Measurements from ENCODE around the gene RHOXF2. TPM values are rescaled to one million over a fixed set of nuclear protein-coding genes. Genes with fewer than 3 reads are reported as not detected.
"Not testable (repeated sequence)": the region's sequence is repeated elsewhere in the genome, so short reads cannot be mapped to it uniquely, and the experiment has no call there.

The RHOXF2 gene
- total RNA-seq, 4 donors from 2014 or later: not detected

DNA sequence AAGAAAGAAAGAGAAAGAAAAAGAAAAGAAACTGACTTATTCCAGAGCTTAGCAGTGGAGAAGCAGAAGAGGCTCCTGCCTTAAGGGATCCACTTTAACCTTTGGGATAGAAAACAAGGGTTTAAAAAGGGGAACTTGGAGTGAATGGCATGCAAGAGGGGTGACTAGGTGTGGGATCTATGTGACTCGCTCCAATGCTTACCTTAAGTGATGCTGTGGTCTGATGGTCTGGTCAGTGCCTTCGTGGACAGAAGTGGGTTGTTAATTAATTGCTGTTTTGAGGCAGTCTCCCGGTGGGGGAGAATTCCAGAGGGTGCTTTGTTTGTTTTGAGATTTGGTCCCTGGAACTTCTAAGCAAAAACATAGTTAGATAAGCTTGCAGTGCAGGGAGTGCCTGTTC, 21.6 kb upstream of the RHOXF2 start:
- ATAC-seq (ENCODE audit: low FRiP score): no peak
- no peak for DNase-seq (ENCODE audit: low spot score)
- TF ChIP-seq, protein P1, sequence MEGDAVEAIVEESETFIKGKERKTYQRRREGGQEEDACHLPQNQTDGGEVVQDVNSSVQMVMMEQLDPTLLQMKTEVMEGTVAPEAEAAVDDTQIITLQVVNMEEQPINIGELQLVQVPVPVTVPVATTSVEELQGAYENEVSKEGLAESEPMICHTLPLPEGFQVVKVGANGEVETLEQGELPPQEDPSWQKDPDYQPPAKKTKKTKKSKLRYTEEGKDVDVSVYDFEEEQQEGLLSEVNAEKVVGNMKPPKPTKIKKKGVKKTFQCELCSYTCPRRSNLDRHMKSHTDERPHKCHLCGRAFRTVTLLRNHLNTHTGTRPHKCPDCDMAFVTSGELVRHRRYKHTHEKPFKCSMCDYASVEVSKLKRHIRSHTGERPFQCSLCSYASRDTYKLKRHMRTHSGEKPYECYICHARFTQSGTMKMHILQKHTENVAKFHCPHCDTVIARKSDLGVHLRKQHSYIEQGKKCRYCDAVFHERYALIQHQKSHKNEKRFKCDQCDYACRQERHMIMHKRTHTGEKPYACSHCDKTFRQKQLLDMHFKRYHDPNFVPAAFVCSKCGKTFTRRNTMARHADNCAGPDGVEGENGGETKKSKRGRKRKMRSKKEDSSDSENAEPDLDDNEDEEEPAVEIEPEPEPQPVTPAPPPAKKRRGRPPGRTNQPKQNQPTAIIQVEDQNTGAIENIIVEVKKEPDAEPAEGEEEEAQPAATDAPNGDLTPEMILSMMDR (IDR thresholded peaks at IDR 0.05): no peak

DNA sequence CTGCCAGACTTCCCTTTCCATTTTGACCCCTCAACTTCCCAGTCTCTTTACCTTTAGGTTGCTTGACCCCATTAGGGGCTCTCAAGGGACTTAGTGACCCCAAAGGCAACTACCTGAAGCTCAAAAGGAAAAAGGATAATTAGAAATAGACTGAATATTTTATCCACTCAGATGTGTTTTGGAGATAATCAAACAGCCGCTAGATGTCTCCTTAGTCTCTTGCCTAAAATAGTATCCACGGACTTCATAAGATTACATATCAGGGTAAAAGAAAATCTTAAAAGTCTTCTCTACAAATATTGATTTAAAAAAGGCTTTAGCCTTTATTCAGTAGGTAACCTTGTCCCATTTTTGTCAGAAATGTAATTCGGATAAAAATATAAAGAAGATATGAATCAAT, 21.0 kb upstream of the RHOXF2 start:
- TF ChIP-seq, protein P1 (IDR thresholded peaks at IDR 0.05): no peak
- ATAC-seq (ENCODE audit: low FRiP score) (no peak), DNase-seq (ENCODE audit: low spot score) (no peak)

DNA sequence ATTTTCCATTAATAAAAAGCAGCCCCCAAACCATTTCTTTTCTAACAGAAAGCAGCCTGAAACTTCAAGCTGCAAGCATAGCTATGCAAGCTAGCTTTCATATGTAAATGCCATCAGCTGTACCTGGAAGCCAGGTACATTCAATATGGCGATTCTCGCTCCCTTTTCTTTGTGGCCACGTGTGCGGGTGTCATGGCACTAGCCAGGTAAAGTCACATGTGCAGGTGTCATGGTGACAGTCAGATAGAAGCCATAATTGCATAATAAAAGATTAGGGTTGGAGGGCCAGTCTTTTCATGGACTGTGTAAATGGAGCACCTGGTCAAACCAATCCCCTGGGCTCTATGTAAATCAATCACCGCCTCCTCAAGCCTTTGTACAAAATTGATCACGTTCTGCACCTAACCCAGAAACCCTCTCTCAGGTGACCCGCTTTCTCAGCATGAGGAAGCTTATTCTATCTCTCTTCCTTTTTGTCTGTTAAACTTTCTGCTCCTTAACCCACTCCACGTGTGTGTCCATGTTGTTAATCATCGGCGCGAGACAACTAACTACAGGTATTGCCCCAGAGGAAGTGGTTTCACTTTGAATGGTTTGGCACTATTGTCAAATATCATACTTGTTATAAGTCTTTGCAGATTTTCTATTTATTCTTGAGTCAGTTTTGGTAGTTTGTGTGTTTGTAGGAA, 18.0 kb upstream of the RHOXF2 start:
- TF ChIP-seq, protein P1 (IDR thresholded peaks at IDR 0.05): no peak
- no peak for DNase-seq (ENCODE audit: low spot score)
- ATAC-seq (ENCODE audit: low FRiP score): no peak

DNA sequence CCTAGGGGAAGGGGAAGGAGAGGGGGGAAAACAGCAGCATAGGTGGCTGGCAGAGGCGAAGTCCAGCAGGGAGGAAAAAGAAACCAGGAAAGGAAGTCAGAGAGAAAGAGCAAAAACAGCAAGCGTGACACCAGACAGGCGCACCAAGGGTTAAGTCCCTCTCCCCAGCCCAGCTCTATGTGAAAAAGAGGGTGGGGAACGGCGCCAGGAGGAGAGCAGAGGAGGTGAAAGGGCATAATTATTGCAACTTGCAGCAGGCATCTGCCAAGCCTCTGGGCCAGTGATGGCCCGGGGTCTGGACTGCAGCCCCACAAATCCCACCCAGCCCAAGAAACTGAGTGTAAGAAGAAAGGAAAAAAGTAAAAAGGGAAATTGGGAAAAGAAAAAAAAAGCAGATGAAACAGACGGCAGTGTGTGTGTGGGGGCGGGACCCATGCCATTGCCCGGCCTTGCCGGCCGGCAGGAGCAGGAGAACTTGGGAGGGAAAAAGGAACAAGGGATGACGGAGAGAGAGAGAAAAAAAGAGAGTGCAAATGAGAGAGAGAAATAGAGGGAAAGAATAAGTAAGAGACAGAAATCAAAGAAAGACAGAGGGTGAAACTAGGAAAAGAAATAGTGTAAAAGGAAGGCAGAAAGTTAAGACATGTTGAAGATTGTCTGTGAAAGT, 14.1 kb upstream of the RHOXF2 start:
- ATAC-seq (ENCODE audit: low FRiP score) (no peak), DNase-seq (ENCODE audit: low spot score) (no peak)
- TF ChIP-seq, protein P1 (IDR thresholded peaks at IDR 0.05): no peak

DNA sequence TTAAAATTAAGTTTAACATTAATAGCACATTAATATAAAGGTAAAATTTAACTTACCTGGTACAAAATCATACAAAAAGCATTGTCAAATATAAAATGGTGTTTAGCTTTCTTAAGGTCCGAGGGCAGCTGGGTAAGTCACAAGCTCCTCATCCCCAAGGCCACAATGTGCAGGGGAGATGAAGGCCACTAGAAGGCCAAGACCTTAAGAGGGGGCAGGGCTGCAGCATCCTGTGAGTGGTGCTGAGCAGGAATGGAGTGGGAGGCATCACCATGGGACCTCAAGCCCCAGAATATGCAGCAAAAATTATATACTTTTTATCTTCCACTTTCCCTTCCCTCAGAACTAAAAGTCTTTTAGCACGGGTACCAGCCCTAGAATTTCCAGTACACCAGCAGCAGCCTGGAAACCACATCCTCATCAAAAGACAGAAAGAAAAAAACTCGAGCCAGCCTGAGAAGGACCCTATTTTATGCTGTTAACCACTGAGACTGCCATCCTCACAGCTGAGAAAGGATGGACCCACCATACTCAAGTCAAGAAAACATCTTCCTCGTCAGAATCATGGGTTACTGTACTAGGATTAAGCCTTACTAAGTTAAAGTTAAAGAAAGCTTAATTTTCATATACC, 13.0 kb upstream of the RHOXF2 start:
- no peak for DNase-seq (ENCODE audit: low spot score)
- TF ChIP-seq, protein P1 (IDR thresholded peaks at IDR 0.05): no peak
- ATAC-seq (ENCODE audit: low FRiP score): no peak

DNA sequence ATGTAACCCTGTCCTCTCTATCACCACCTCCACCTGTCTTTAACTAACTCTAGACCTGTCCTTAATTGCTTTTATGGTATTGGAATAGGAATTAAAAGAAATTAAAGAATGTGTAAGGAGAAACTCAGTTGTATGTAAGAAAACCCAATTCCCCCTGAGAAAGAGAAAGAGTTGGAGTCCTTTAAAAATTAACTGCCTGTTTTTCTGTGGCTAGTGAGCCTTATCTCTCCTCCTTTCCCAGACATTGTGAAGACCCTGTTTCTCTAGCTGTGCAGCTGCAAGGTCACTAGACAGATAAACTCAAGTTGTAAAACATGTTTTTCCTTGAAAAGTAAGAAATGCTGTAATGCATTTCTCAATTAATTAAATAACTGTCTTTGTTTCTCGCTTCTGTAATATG, 12.1 kb upstream of the RHOXF2 start:
- not testable (repeated sequence) for ATAC-seq (ENCODE audit: low FRiP score); DNase-seq (ENCODE audit: low spot score)

DNA sequence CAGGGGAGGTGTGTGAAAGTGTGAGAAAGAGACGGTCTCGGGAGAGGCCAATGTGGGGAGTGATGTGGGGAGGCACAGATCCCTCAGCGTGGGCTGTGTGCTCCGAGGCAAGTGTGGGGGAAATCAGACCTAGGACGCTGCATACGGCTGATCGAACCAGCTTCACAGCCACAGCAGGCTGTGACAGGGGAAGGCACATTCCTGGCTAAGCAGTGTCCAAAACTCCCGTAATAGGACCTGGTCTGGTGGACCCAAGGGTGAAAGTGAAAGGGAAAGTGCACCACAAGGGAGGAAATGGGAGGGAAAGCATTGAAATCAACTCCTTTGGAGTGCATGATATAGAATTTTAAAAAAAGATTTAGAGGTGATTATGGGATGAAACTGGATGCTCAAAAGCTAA, 10.9 kb upstream of the RHOXF2 start:
- DNase-seq (ENCODE audit: low spot score) (no peak), ATAC-seq (ENCODE audit: low FRiP score) (no peak)
- TF ChIP-seq, protein P1 (IDR thresholded peaks at IDR 0.05): no peak

DNA sequence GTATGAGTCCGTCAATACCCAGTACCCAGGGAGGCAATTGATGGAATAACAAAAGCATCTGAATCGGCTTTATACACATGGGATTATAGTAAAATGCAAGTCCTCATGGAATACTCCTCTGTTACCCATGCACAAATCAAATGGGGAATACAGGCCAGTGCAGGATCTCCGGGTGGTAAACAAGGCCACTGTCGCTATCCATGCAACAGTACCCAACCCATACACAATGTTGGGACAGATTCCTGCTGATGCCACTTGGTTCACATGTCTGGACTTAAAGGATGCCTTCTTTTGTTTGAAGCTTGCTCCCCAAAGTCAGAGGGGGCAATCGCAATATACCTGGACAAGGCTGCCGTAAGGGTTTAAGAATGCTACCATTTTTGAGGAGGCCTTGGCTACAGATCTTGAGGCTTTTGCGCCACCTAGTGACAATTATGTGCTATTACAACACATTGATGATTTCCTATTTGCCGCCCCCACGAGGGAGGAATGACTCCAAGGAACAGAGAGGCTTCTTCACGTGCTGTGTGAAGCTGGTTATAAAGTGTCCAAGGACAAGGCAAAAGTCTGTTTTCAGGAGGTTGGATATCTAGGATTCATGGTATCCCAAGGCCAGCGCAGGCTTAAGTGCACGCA, 8.2 kb upstream of the RHOXF2 start:
- peak; percentile 51 for ATAC-seq (ENCODE audit: low FRiP score)
- DNase-seq (ENCODE audit: low spot score): not testable (repeated sequence)

DNA sequence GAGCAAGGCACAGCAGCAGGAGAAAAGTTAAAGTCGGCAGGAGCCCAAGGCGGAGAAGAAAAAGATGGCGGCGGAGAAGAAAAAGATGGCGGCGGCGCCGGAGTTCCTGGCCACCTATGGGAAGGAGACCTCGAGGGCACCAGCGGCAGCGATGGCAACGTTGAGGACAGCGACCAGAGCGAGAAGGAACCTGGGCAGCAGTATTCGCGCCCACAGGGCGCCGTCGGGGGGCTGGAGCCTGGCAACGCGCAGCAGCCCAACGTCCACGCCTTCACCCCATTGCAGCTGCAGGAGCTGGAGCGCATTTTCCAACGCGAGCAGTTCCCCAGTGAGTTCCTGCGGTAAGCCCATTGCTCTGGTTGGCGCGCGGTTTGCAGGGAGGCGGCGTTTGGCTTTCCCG, 673 bp downstream of the RHOXF2 start:
- not testable (repeated sequence) for ATAC-seq (ENCODE audit: low FRiP score)

DNA sequence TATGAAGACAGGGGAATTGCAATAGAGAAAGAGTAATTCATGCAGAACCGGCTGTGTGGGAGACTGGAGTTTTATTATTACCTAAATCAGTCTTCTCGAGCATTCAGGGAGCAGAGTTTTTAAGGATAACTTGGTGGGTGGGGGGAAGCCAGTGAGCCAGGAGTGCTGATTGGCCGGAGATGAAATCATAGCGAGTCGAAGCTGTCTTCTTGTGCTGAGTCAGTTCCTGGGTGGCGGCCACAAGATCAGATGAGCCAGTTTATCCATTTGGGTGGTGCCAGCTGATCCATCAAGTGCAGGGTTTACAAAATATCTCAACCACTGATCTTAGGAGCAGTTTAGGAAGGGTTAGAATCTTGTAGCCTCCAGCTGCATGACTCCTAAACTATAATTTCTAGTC, 34.8 kb downstream of the RHOXF2 start:
- not testable (repeated sequence) for ATAC-seq (ENCODE audit: low FRiP score); DNase-seq (ENCODE audit: low spot score)

More for the DNA sequence above, 673 bp downstream of the RHOXF2 start:
- DNase-seq (ENCODE audit: low spot score): not testable (repeated sequence)

DNA sequence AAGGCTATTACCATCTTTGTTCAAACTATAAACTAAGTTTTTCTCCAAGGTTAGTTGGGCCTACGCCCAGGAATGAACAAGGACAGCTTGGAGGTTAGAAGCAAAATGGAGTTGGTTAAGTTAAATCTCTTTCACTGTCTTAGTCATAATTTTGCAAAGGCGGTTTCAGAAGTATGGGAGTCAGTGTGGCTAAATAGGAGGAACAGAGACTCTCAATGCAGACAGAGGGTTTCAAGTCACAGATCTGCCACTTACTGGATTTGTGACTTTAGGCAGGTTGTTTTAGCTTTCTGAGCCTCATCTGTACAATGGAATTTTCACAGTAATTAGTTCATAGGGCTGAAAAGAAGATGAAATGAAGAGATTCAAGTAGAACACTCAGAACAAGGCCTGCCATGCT, 35.3 kb downstream of the RHOXF2 start:
- DNase-seq (ENCODE audit: low spot score); ATAC-seq (ENCODE audit: low FRiP score): not testable (repeated sequence)

Measured in omental fat pad (tissue), 4 donors.